Measurements from ENCODE around the gene PAH. TPM values are rescaled to one million over a fixed set of nuclear protein-coding genes. Genes with fewer than 3 reads are reported as not detected.

The PAH gene
- total and polyA plus RNA-seq, 2 of the 13 experiments (the other 11 are each of a cell fraction or from before 2014, with no cell fraction given) = 192 to 451 TPM

- no peak overlapping the region for H3K4me3 ChIP-seq (replicated peaks in 1 of 3; ENCODE audit: insufficient read depth in 1 of 3, low read depth in 2 of 3, low read length in 3 of 3)
- ChIA-PET POLR2A (no interaction called here), CTCF (ENCODE audit: low intra/inter-chr PET ratio, low total read pairs) (no interaction called here)
- BruUV-seq (replicated peaks) = no TSS peak
- in situ Hi-C loops (cut with HindIII; ENCODE audit: extremely low pct_ligation_motif_present, low pct_unique_long_range_greater_than_20kb) = no loop called here
- H3K36me3 ChIP-seq (replicated peaks in 1 of 2; ENCODE audit: control insufficient read depth in 1 of 2, insufficient read depth in 2 of 2, low read length in 2 of 2) = no peaks in the 10 kb centered on the region
- H3K27me3 ChIP-seq (ENCODE audit: control insufficient read depth in 1 of 2, insufficient read depth in 2 of 2, low read length in 2 of 2) = peaks cover 1 to 81% of the 10 kb centered on the region in 2 experiments; a peak in 4 of 5 replicates
- no peak overlapping the region for H3K27ac ChIP-seq (ENCODE audit: extremely low read length, insufficient read depth, low read length)
- FAIRE-seq (no peak), DNase-seq (ENCODE audit: low spot score) (no peak), ATAC-seq (no peak)
- H3K4me1 ChIP-seq (ENCODE audit: insufficient read depth, low read length) = no peaks in the 10 kb centered on the region
- H3K9me3 ChIP-seq (ENCODE audit: low read length) = no peaks in the 10 kb centered on the region
- intact Hi-C loops (cut with micrococcal nuclease; ENCODE audit: unreplicated experiment) = no loop called here
- no peaks in the 10 kb centered on the region for H3K79me2 ChIP-seq (ENCODE audit: insufficient read depth, low read length)
- H3K9ac ChIP-seq (ENCODE audit: insufficient read depth, low read depth, low read length) = no peak overlapping the region
- WGBS (ENCODE audit: low lambda C conversion rate) = 4% methylated on average over 3 of the region's 3 CpGs
- no peak overlapping the region for H3K4me2 ChIP-seq (ENCODE audit: low read depth, low read length)
- H2AFZ ChIP-seq (ENCODE audit: low read length) = no peak overlapping the region
- TF ChIP-seq AKNA (CRISPR knock-in tag; IDR thresholded peaks at IDR 0.05; ENCODE audit: borderline replicate concordance) = no peak
- TF ChIP-seq ETV5 (CRISPR knock-in tag; IDR thresholded peaks at IDR 0.05; ENCODE audit: borderline replicate concordance) = no peak
- TF ChIP-seq STAT5B (CRISPR knock-in tag; IDR thresholded peaks at IDR 0.05) = no peak
- no peak for TF ChIP-seq SMYD3 (CRISPR knock-in tag; IDR thresholded peaks at IDR 0.05)
- TF ChIP-seq NBN (conservative IDR thresholded peaks at IDR 0.05) = no peak
- H4K20me1 ChIP-seq (ENCODE audit: insufficient read depth, low read length) = no peaks in the 10 kb centered on the region
Measured at GRCh38 chr12:102962986-102963385, 45.9 kb upstream of the PAH start.

Data from HepG2 (cell line).